Measurements from ENCODE around the gene AR.

GRCh38 chrX:67500617-67501016 is 43.2 kb upstream of the AR start:
- TF ChIP-seq POLR2A (IDR thresholded peaks at IDR 0.05; ENCODE audit: low read depth, low read length) (no peak), POLR2AphosphoS5 (IDR thresholded peaks at IDR 0.05; ENCODE audit: low read depth, low read length) (no peak), TAF1 (IDR thresholded peaks at IDR 0.05; ENCODE audit: low read depth, low read length) (no peak), PAX5 (IDR thresholded peaks at IDR 0.05; ENCODE audit: insufficient read depth, low read length, severe bottlenecking) (no peak)
